HG02970 (cell line): ENCODE measurements around the gene CBLN3.

Experiments
- ATAC-seq: cut with Tn5 transposase; IDR thresholded peaks from one replicate; pipeline ENCODE4 v1.9.1; 2021; ENCODE audit warnings: mild to moderate bottlenecking, moderate library complexity, moderate number of reproducible peaks; ENCODE audit not compliant: unreplicated experiment, low FRiP score

Gene CBLN3

DNA sequence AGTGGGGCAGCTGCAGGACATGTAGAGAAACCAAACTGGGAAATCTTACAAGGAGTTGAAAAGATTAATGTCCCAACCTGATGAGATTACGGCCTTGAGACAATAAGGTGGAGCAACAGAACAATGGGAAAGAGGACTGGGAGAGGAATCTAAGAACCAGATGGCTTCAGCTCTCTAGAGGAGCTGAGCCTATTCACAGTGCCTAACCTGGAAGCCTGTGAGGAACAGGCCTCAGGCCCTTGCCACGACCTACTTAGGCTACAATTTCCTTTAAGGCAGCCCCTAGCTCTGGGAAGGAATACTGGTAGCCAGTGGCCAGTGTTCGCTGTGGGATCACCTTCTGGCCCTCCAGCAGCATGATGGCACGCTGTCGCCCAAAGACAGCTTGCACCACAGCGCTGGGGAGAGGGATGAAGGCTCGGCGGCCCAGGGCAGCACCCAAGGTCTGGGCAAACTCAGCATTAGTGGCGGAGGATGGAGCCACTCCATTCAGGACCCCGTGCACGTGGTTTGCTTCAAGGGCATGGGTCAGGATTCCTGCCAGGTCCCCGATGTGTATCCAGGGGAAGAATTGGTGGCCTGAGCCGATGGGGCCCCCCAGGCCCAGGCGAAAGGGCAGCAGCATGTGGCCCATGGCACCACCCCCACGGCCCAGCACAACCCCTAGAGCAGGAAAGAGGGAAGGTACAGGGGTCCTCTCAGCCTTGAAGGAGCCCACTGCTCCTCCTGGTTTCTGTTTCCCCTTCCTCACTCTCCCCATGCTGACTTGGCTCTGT lies 10.6 kb upstream of the CBLN3 start:
- ATAC-seq = no peak

DNA sequence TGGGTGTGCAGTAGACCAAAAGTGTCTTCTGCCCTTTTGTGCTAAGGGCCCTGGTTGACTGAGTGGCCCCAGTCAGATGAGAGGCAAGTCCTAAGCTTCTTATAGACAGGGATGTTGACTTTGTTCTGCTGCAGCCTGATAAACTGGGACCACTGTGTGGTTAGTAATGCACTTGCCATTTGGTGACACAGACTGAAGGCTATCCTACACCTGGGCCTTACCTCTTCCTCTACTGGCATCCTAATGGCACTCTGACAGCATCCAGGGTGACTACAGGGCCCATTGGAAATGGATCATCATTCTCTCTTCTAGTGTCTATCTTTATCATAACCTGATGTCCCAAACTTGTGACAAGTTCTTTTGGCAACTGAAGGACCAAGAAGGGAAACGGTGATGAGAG lies 9.8 kb upstream of the CBLN3 start:
- ATAC-seq = no peak

GRCh38 chr14:24438223-24439097 lies 9.0 kb upstream of the CBLN3 start:
- no peak for ATAC-seq

DNA sequence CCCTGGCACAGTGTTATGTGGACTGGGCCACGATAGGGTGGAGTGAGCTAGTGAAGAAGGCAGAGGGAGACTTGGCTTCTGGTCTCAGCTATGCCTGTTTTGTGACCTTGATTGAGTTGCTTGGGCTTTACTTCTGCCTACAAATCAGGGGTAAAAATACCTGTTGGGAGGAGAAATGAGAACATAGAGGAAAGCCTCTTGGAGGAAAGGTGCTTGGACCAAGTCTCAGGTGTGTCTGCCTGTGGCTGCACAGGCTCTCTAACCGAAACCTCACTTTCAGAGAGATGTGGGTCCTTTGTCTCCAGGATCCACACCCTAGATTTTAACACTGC lies 8.2 kb upstream of the CBLN3 start:
- no peak for ATAC-seq

GRCh38 chr14:24437020-24437735 lies 7.7 kb upstream of the CBLN3 start:
- ATAC-seq = no peak

GRCh38 chr14:24436355-24437019 lies 7.0 kb upstream of the CBLN3 start:
- no peak for ATAC-seq

GRCh38 chr14:24435998-24436354 lies 6.5 kb upstream of the CBLN3 start:
- ATAC-seq = no peak

GRCh38 chr14:24435192-24435810 lies 5.8 kb upstream of the CBLN3 start:
- no peak for ATAC-seq

GRCh38 chr14:24434676-24435075 lies 5.2 kb upstream of the CBLN3 start:
- ATAC-seq = no peak

- ATAC-seq = no peak
Observed at GRCh38 chr14:24434036-24434435, 4.6 kb upstream of the CBLN3 start.

DNA sequence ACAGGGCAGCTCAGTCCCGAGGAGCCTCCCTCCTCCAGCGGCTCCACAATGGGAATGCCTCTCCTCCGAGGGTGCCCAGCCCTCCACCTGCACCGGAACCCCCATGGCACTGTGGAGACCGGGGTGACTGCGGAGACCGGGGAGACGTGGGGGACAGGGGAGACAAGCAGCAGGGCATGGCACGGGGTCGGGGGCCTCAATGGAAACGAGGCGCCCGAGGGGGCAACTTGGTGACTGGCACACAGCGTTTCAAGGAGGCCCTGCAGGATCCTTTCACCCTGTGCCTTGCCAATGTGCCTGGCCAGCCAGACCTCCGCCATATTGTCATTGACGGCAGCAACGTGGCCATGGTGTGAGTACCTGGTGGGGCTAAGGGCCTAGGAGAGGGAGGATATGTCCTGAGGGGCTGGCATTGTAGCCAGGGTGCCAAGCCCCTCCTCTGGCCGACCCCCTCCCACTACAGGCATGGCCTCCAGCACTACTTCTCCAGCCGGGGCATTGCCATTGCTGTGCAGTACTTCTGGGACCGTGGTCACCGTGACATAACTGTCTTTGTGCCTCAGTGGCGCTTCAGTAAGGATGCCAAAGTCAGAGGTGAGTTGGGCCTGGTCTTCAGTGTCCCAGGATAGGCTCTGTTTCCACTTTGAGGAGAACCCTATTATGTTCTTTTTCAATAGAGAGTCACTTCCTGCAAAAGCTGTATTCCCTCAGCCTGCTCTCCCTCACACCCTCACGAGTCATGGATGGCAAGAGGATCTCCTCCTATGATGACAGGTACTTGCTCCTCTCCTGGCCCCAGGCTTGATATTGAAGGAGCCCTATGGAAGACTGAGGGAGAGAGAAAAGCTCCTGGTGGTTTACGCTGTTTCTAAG lies 3.0 kb upstream of the CBLN3 start:
- no peak for ATAC-seq

DNA sequence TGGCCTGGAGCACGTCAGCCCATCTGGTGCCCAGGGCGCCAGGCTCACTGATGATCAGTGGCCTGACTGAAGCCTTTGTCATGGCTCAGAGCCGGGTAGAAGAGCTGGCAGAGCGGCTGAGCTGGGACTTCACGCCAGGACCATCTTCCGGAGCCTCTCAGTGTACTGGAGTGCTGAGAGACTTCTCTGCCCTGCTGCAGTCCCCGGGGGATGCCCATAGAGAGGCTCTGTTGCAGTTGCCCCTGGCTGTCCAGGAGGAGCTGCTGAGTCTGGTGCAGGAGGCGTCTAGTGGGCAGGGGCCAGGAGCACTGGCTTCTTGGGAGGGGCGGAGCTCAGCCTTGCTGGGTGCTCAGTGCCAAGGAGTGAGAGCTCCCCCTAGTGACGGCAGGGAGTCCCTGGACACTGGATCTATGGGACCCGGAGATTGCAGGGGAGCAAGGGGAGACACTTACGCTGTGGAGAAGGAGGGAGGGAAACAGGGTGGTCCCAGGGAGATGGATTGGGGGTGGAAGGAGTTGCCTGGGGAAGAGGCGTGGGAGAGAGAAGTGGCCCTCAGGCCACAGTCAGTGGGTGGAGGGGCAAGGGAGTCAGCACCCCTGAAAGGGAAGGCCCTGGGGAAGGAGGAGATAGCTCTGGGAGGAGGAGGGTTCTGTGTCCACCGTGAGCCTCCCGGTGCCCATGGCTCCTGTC lies 2.2 kb upstream of the CBLN3 start:
- ATAC-seq = peak; percentile 45

GRCh38 chr14:24430682-24431568 lies 1.5 kb upstream of the CBLN3 start:
- no peak for ATAC-seq

DNA sequence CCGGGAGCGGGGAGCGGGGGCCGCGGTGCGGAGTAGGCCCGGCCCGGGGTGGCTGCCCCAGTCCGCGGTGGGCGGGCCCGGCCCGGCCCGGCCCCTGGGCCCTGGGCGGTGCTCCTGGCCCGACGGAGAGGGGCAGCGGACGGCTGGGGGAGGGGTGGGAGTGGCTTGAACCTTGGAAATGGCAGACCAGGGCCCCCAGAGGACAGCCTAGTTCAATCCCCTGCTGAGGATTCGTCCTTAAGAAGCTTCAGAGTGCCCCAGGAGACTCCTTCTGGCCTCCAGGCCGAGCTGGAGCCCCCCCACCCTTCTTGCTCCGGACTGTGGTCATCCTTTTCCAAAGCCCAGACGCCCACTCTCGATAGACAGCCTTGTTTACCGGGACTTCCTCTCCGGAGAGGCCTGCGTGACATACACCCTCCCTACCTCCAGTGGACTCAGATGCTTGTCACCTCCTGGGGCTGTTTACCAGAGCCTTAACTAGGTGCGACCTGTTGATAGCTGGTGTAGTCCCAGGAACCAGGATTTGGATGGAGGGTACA lies 744 bp upstream of the CBLN3 start:
- ATAC-seq = peak; percentile 45

GRCh38 chr14:24428628-24429394 lies 657 bp downstream of the CBLN3 start:
- ATAC-seq = no peak

DNA sequence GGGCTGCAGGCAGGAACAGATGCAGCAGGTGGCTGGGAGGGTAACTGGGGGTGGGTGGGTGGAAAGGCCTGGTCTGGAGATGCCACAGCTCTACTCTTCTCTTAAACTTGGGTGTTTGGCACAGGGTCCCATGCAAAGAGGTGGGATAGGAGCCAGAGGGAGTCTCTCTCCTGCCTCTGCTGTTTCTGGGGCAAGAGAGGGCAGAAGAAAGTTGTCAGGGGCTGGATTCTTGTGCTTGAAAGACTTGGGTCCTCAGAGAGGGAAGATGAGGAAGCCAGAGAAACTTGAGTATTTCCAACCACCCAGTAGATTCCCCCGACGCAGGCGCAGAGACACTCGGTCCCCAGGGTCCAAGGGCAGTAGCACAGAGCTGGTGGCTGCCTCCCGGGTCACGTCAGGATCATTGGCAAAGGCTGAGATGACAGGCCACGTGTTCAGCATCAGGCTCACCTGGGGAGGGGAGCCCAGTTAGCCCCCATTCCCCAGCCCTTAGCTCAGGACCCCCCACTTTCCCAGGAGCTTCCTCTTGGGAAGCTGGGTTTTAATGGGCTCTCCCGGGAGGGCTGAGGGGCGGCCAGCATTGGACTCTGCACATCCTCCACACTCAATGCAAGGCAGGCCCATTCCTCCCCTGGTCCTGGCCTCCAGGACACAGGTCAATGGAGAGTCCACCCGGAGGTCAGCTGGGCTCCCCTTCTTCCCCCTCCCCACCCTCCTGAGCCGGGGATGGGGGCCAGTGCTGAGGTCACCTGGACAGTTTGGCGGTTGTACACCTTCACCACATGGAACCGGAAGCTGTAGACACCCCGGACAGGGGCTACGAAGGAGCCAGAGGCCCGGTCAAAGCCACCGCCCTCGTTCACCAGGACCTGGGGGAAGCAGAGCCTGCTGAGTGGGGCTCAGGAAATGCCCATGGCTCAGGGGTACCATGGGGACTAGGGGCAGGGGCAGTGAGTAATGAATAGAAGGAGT lies 1.6 kb downstream of the CBLN3 start:
- no peak for ATAC-seq
